ENCODE results near the gene KLK12.

- TF ChIP-seq PATZ1 (CRISPR knock-in tag; IDR thresholded peaks at IDR 0.05; ENCODE audit: borderline replicate concordance) (no peak), ZNF565 (CRISPR knock-in tag; conservative IDR thresholded peaks at IDR 0.05; ENCODE audit: low read depth) (no peak), TOX (CRISPR knock-in tag; IDR thresholded peaks at IDR 0.05; ENCODE audit: borderline replicate concordance) (no peak), CSDC2 (CRISPR knock-in tag; IDR thresholded peaks at IDR 0.05) (no peak), ZFP30 (CRISPR knock-in tag; IDR thresholded peaks at IDR 0.05) (no peak), ISL1 (CRISPR knock-in tag; IDR thresholded peaks at IDR 0.05) (no peak), ZC3H10 (CRISPR knock-in tag; IDR thresholded peaks at IDR 0.05) (no peak), RARB (CRISPR knock-in tag; IDR thresholded peaks at IDR 0.05) (no peak), ZFP3 (CRISPR knock-in tag; IDR thresholded peaks at IDR 0.05) (no peak), CSRNP3 (CRISPR knock-in tag; IDR thresholded peaks at IDR 0.05) (no peak), ARNTL (CRISPR knock-in tag; IDR thresholded peaks at IDR 0.05; ENCODE audit: borderline replicate concordance, low read depth) (no peak)
These were observed 22.1 kb downstream of the KLK12 start for GRCh38 chr19:51012661-51013190.
